Measurements from ENCODE around the gene RPS14.
"Not testable (repeated sequence)": the region's sequence is repeated elsewhere in the genome, so short reads cannot be mapped to it uniquely, and the experiment has no call there.

DNA sequence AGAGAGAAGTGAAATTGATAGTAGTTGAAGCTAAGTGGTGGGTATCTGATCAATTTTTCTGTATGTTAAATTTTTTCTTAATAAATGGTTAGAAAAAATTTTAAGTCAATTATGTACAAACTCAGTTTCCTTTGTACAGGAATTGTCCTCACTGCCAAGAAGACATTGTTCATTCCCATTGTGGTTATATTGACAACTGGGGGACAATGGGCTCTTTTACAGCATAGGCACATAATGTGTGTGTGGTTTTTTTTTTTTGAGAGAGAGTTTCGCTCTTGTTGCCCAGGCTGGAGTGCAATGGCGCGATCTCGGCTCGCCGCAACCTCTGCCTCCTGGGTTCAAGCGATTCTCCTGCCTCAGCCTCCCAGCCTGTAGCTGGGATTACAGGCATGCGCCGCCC, 23.4 kb downstream of the RPS14 start:
- not testable (repeated sequence) for TF ChIP-seq POLR2A (IDR thresholded peaks at IDR 0.05; ENCODE audit: low read length); GATA1 (IDR thresholded peaks at IDR 0.05; ENCODE audit: low read depth, low read length)

All from erythroblast (primary cell).